Vagina (tissue), 2 donors: ENCODE data around the gene FAM234B. TPM values are rescaled to one million over a fixed set of nuclear protein-coding genes. Genes with fewer than 3 reads are reported as not detected.

Experiments used
- DNase-seq, 2 donors: peaks; one replicate each; pipeline ENCODE4 v3.0.0-alpha.2; 2017; ENCODE audit errors: extremely low spot score in 2 of 2
- H3K27ac ChIP-seq: fragments of 200-600 bp; sonication (generic); one replicate; pipeline ENCODE4 v1.5.1; 2019
- H3K27me3 ChIP-seq: fragments of 200-600 bp; sonication (generic); one replicate; pipeline ENCODE4 v1.5.1; 2019
- H3K36me3 ChIP-seq, 2 donors: fragments of 200-600 bp; sonication (generic); one replicate each; pipeline ENCODE4 v1.5.1; 2017 to 2019
- H3K4me1 ChIP-seq: fragments of 200-600 bp; sonication (generic); one replicate; pipeline ENCODE4 v1.5.1; 2019
- H3K4me3 ChIP-seq, 2 donors: fragments of 200-600 bp; sonication (generic); 1 replicate in 1 of 2; 2 replicates in 1 of 2; pipeline ENCODE4 v1.5.1; 2016 to 2019
- H3K9me3 ChIP-seq: fragments of 200-600 bp; sonication (generic); one replicate; pipeline ENCODE4 v1.5.1; 2019
- CTCF ChIP-seq, 3 experiments: fragments of 450-650 bp in 2 of 3; fragments of 200-600 bp in 1 of 3; sonication (generic) in 1 of 3; IDR thresholded peaks; one replicate each; pipeline ENCODE4 v1.5.1; 2017 to 2019; ENCODE audit warnings: antibody characterized with exemption in 3 of 3, mild to moderate bottlenecking in 2 of 3, moderate library complexity in 2 of 3
- POLR2A ChIP-seq, 2 donors: fragments of 450-650 bp; IDR thresholded peaks; one replicate each; pipeline ENCODE4 v1.6.1; 2017; ENCODE audit warnings: antibody characterized with exemption in 2 of 2, mild to moderate bottlenecking in 2 of 2, moderate library complexity in 2 of 2
- POLR2AphosphoS5 ChIP-seq, 2 donors: sonication (generic); formaldehyde crosslinking; IDR thresholded peaks; one replicate each; pipeline ENCODE4 v1.9.0; 2017; ENCODE audit warnings: antibody characterized with exemption in 2 of 2, mild to moderate bottlenecking in 2 of 2, low read depth in 1 of 2; ENCODE audit not compliant: insufficient read depth in 1 of 2
- intact Hi-C: fragments of 100-400 bp; cut with DNase I; formaldehyde crosslinking; loops from one replicate; pipeline ENCODE4 v1.15.1; 2023
- total RNA-seq: library from RNA; depleted of rRNA; stranded (reverse); fragments of >200 nt; gene quantifications from one replicate; pipeline ENCODE4 v1.2.3, GENCODE V29; 2016

FAM234B gene
- total RNA-seq, 1 donor from 2014 or later, result 11.0 TPM

GRCh38 chr12:13060581-13060980 is 16.4 kb downstream of the FAM234B start:
- intact Hi-C loops, result no loop called here
- Histone ChIP-seq H3K27me3 (no peaks in the 10 kb centered on the region), H3K36me3 (peaks cover 0 to 16% of the 10 kb centered on the region in 2 donors), H3K9me3 (no peaks in the 10 kb centered on the region), H3K4me3 (no peak overlapping the region), H3K4me1 (no peaks in the 10 kb centered on the region), H3K27ac (no peak overlapping the region)
- TF ChIP-seq POLR2A (IDR thresholded peaks at IDR 0.05) (no peak), POLR2AphosphoS5 (IDR thresholded peaks at IDR 0.05; ENCODE audit: insufficient read depth in 1 of 2, low read depth in 1 of 2) (no peak), CTCF (IDR thresholded peaks at IDR 0.05) (no peak)
- no peak for DNase-seq

GRCh38 chr12:13061377-13061776 is 17.2 kb downstream of the FAM234B start:
- no peak for DNase-seq
- TF ChIP-seq POLR2A (IDR thresholded peaks at IDR 0.05) (no peak), CTCF (IDR thresholded peaks at IDR 0.05) (no peak), POLR2AphosphoS5 (IDR thresholded peaks at IDR 0.05; ENCODE audit: insufficient read depth in 1 of 2, low read depth in 1 of 2) (no peak)
- no peaks in the 10 kb centered on the region for H3K9me3 ChIP-seq
- peaks cover 0 to 16% of the 10 kb centered on the region in 2 donors for H3K36me3 ChIP-seq
- intact Hi-C loops, result no loop called here
- no peak overlapping the region for H3K27ac ChIP-seq
- H3K4me3 ChIP-seq, result no peak overlapping the region
- H3K4me1 ChIP-seq, result no peaks in the 10 kb centered on the region
- no peaks in the 10 kb centered on the region for H3K27me3 ChIP-seq

GRCh38 chr12:13062669-13063068 is 18.5 kb downstream of the FAM234B start:
- Histone ChIP-seq H3K36me3 (peaks cover 0 to 16% of the 10 kb centered on the region in 2 donors), H3K27ac (no peak overlapping the region), H3K27me3 (no peaks in the 10 kb centered on the region), H3K4me3 (no peak overlapping the region), H3K4me1 (no peaks in the 10 kb centered on the region), H3K9me3 (no peaks in the 10 kb centered on the region)
- intact Hi-C loops, result no loop called here
- no peak for DNase-seq
- no peak for TF ChIP-seq POLR2A (IDR thresholded peaks at IDR 0.05)
- TF ChIP-seq POLR2AphosphoS5 (IDR thresholded peaks at IDR 0.05; ENCODE audit: insufficient read depth in 1 of 2, low read depth in 1 of 2), result no peak
- TF ChIP-seq CTCF (IDR thresholded peaks at IDR 0.05), result no peak

GRCh38 chr12:13066014-13066413 is 21.8 kb downstream of the FAM234B start:
- Histone ChIP-seq H3K27ac (no peak overlapping the region), H3K9me3 (no peaks in the 10 kb centered on the region), H3K4me1 (no peaks in the 10 kb centered on the region), H3K4me3 (no peak overlapping the region), H3K27me3 (no peaks in the 10 kb centered on the region), H3K36me3 (peaks cover 0 to 20% of the 10 kb centered on the region in 2 donors)
- intact Hi-C loops, result no loop called here
- DNase-seq, result no peak
- TF ChIP-seq POLR2AphosphoS5 (IDR thresholded peaks at IDR 0.05; ENCODE audit: insufficient read depth in 1 of 2, low read depth in 1 of 2) (no peak), POLR2A (IDR thresholded peaks at IDR 0.05) (no peak), CTCF (IDR thresholded peaks at IDR 0.05) (no peak)

- no peak overlapping the region for H3K4me3 ChIP-seq
- H3K27ac ChIP-seq, result no peak overlapping the region
- peaks cover 0 to 16% of the 10 kb centered on the region in 2 donors for H3K36me3 ChIP-seq
- DNase-seq, result no peak
- intact Hi-C loops, result no loop called here
- no peaks in the 10 kb centered on the region for H3K9me3 ChIP-seq
- no peaks in the 10 kb centered on the region for H3K27me3 ChIP-seq
- H3K4me1 ChIP-seq, result no peaks in the 10 kb centered on the region
- TF ChIP-seq POLR2A (IDR thresholded peaks at IDR 0.05) (no peak), CTCF (IDR thresholded peaks at IDR 0.05) (no peak), POLR2AphosphoS5 (IDR thresholded peaks at IDR 0.05; ENCODE audit: insufficient read depth in 1 of 2, low read depth in 1 of 2) (no peak)
These were observed 22.3 kb downstream of the FAM234B start for GRCh38 chr12:13066459-13066858.
